ENCODE measurements around the gene CLNK. TPM values are rescaled to one million over a fixed set of nuclear protein-coding genes. Genes with fewer than 3 reads are reported as not detected.
"Not testable (repeated sequence)": the region's sequence is repeated elsewhere in the genome, so short reads cannot be mapped to it uniquely, and the experiment has no call there.

CLNK gene
- total RNA-seq, 4 donors from 2014 or later = under 0.01 to 0.73 TPM; not detected in 2

- ATAC-seq = no peak
- Histone ChIP-seq H3K4me1 (no peaks in the 10 kb centered on the region), H3K4me3 (no peak overlapping the region), H3K27me3 (peaks cover 6% of the 10 kb centered on the region), H3K27ac (no peak overlapping the region), H3K36me3 (no peaks in the 10 kb centered on the region), H3K9me3 (no peaks in the 10 kb centered on the region)
- 0 to 70% methylated on average over 1 of the region's 1 CpG for WGBS, 2 donors (ENCODE audit: low coverage in 1 of 2)
- TF ChIP-seq POLR2A (IDR thresholded peaks at IDR 0.05) (no peak), CTCF (IDR thresholded peaks at IDR 0.05) (no peak), POLR2AphosphoS5 (IDR thresholded peaks at IDR 0.05) (no peak), EP300 (IDR thresholded peaks at IDR 0.05) (no peak)
Measured at GRCh38 chr4:10577018-10577417, 107.5 kb downstream of the CLNK start.

- no peak for ATAC-seq
- Histone ChIP-seq H3K9me3 (no peaks in the 10 kb centered on the region), H3K27ac (no peak overlapping the region), H3K27me3 (peaks cover 6% of the 10 kb centered on the region), H3K36me3 (no peaks in the 10 kb centered on the region), H3K4me3 (no peak overlapping the region), H3K4me1 (no peaks in the 10 kb centered on the region)
- WGBS, 2 donors (ENCODE audit: low coverage in 1 of 2) = 79 to 84% methylated on average over 2 to 4 of the region's 4 CpGs
- TF ChIP-seq EP300 (IDR thresholded peaks at IDR 0.05) (no peak), POLR2AphosphoS5 (IDR thresholded peaks at IDR 0.05) (no peak), POLR2A (IDR thresholded peaks at IDR 0.05) (no peak), CTCF (IDR thresholded peaks at IDR 0.05) (no peak)
Measured at GRCh38 chr4:10576236-10576635, 108.3 kb downstream of the CLNK start.

DNA sequence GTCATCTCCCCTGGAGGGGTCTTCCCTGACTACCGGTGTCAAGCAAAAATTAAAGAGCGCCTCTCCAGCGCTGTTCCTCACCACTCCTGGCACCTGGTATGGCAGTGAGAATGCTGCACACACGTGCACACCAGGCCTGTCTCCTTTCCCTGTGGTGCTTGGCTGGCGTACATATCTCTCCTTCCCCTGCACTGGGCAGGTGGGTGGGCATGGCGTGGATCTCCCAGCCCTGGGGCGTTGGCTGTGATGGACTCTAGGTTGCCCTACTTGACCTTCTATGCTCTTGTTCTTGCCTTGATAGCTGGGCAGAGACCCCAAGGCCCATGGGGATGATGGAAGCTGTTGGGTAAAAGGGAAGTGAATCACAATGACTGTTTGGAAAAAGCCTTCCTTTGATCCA is 109.2 kb downstream of the CLNK start:
- Histone ChIP-seq H3K27me3 (peaks cover 6% of the 10 kb centered on the region), H3K4me1 (no peaks in the 10 kb centered on the region), H3K36me3 (no peaks in the 10 kb centered on the region), H3K4me3 (no peak overlapping the region), H3K27ac (no peak overlapping the region), H3K9me3 (no peaks in the 10 kb centered on the region)
- WGBS, 2 donors (ENCODE audit: low coverage in 1 of 2) = 100% methylated on average over 3 of the region's 7 CpGs; no CpG with 5 or more reads in 1 of the 2 donors
- no peak for ATAC-seq
- TF ChIP-seq EP300 (IDR thresholded peaks at IDR 0.05) = no peak
- no peak for TF ChIP-seq CTCF (IDR thresholded peaks at IDR 0.05)
- TF ChIP-seq POLR2A (IDR thresholded peaks at IDR 0.05) = no peak
- no peak for TF ChIP-seq POLR2AphosphoS5 (IDR thresholded peaks at IDR 0.05)

DNA sequence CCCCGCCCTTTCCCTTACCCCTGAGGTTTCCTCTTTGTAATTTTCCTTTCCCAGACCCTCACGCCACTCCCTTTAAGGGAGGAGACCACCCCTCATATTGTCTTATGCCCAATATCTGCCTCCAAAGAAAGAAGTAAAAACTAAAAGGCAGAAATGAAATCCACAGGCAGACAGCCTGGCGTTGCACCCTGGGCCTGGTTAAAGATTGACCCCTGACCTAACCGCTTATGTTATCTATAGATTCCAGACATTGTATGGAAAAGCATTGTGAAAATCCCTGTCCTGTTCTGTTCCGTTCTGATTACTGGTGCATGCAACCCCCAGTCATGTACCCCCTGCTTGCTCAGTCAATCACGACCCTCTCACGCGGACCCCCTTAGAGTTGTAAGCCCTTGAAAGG is 110.0 kb downstream of the CLNK start:
- ATAC-seq, H3K27ac ChIP-seq, H3K9me3 ChIP-seq, H3K4me3 ChIP-seq, H3K27me3 ChIP-seq, H3K4me1 ChIP-seq, H3K36me3 ChIP-seq: not testable (repeated sequence)
- 85 to 93% methylated on average over 2 to 4 of the region's 8 CpGs for WGBS, 2 donors (ENCODE audit: low coverage in 1 of 2)

DNA sequence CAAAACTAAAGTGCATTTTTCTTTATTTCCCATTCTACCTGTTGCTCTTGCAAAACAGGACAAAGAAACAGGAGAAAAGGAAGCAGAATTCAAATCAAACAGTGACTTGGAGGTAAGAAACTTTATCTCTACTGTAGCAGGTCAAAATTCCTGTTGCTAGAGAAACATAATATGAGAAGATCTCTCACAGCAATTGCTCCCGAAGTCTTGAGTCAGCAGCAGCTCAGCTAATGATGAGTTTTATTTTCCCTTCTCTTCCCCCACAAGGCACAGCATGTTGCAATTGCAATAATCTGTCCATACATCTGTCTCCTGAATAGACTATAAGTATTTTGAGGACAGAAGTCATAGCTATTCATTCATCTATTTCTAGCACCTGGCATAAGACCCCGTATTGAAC is 112.7 kb downstream of the CLNK start:
- WGBS, 2 donors (ENCODE audit: low coverage in 1 of 2) = 30 to 42% methylated on average over 2 of the region's 2 CpGs

More for the DNA sequence above, 112.7 kb downstream of the CLNK start:
- Histone ChIP-seq H3K9me3 (peaks cover 0 to 4% (median 0%) of the 10 kb centered on the region in 3 donors), H3K27ac (no peak overlapping the region), H3K4me1 (no peaks in the 10 kb centered on the region), H3K4me3 (no peak overlapping the region), H3K36me3 (no peaks in the 10 kb centered on the region), H3K27me3 (no peaks in the 10 kb centered on the region)
- no peak for TF ChIP-seq EP300 (IDR thresholded peaks at IDR 0.05)
- no peak for TF ChIP-seq POLR2AphosphoS5 (IDR thresholded peaks at IDR 0.05)
- TF ChIP-seq POLR2A (IDR thresholded peaks at IDR 0.05) = no peak
- no peak for TF ChIP-seq CTCF (IDR thresholded peaks at IDR 0.05)
- ATAC-seq = no peak
